ENCODE data around the gene KLHL2. TPM values are rescaled to one million over a fixed set of nuclear protein-coding genes. Genes with fewer than 3 reads are reported as not detected.

KLHL2 gene
- total RNA-seq, 2 experiments from 2014 or later, result 27.9 to 33.8 TPM

- intact Hi-C loops (cut with micrococcal nuclease; ENCODE audit: unreplicated experiment), result loop anchor here (1.0 to 10.0 kb wide), 4 partner anchors 120 to 382 kb away; partner anchors contain the start of genes KLHL2 and TMEM192
- peak overlapping the region; percentile 88 for H2AFZ ChIP-seq (ENCODE audit: low read length)
- H3K4me3 ChIP-seq (ENCODE audit: low read depth, low read length, poor library complexity, severe bottlenecking), result peak overlapping the region; percentile 90
- peak overlapping the region; percentile 64 for H3K27ac ChIP-seq (ENCODE audit: low read depth, low read length, poor library complexity, severe bottlenecking)
- peaks cover 42% of the 10 kb centered on the region for H3K79me2 ChIP-seq (ENCODE audit: insufficient read depth, low read depth, low read length)
- peak; percentile 62 for DNase-seq (ENCODE audit: low spot score)
- peak overlapping the region; percentile 90 for H3K4me2 ChIP-seq (ENCODE audit: low read length)
- H4K20me1 ChIP-seq (ENCODE audit: insufficient read depth, low read length), result peaks cover 23% of the 10 kb centered on the region
- peaks cover 6% of the 10 kb centered on the region; the same call in 1 of the 2 replicates for H3K9me3 ChIP-seq (ENCODE audit: low read length)
- H3K9me2 ChIP-seq (ENCODE audit: insufficient read depth, low read length), result no peaks in the 10 kb centered on the region
- TSS peak; percentile 97 for BruUV-seq (replicated peaks)
- no peak for TF ChIP-seq CTCF (conservative IDR thresholded peaks at IDR 0.05; ENCODE audit: low read length)
- no peak for TF ChIP-seq EZH2phosphoT487 (IDR thresholded peaks at IDR 0.05; ENCODE audit: borderline replicate concordance, low read depth, low read length)
- peaks cover 47% of the 10 kb centered on the region for H3K36me3 ChIP-seq (ENCODE audit: insufficient read depth, low read length)
- ChIA-PET CTCF (ENCODE audit: unreplicated experiment) (interaction anchor here (1.4 kb wide), 1 partner anchor 196 kb away, joined by 5 read pairs; no protein-coding TSS in a partner anchor), POLR2A (interaction anchor here (0.6 to 1.6 kb wide), 12 partner anchors 9 to 593 kb away, joined by 3 to 7 read pairs (median 4); no protein-coding TSS in a partner anchor)
- peaks cover 40% of the 10 kb centered on the region for H3K4me1 ChIP-seq (ENCODE audit: insufficient read depth, low read length, poor library complexity, severe bottlenecking)
Observed at GRCh38 chr4:165326831-165327210, 119.5 kb downstream of the KLHL2 start.

GRCh38 chr4:165327211-165328100 lies 120.1 kb downstream of the KLHL2 start, which contains the start of gene MSMO1:
Gene MSMO1, plus strand, starts transcription at chr4:165327669. Its CDS starts 5,702 bp downstream, at chr4:165333371.
- ChIA-PET CTCF (ENCODE audit: unreplicated experiment) (interaction anchor here (1.3 to 1.4 kb wide), 2 partner anchors 18 to 197 kb away, joined by 4 to 5 read pairs; no protein-coding TSS in a partner anchor), POLR2A (interaction anchor here (0.6 to 1.6 kb wide), 13 partner anchors 9 to 635 kb away, joined by 3 to 7 read pairs (median 4); no protein-coding TSS in a partner anchor)
- intact Hi-C loops (cut with micrococcal nuclease; ENCODE audit: unreplicated experiment), result loop anchor here (1.0 to 10.0 kb wide), 4 partner anchors 120 to 383 kb away; partner anchors contain the start of genes KLHL2 and TMEM192
- TF ChIP-seq CTCF (conservative IDR thresholded peaks at IDR 0.05; ENCODE audit: low read length), result no peak
- TF ChIP-seq EZH2phosphoT487 (IDR thresholded peaks at IDR 0.05; ENCODE audit: borderline replicate concordance, low read depth, low read length), result no peak
- DNase-seq (ENCODE audit: low spot score), result peak; percentile 99
- Histone ChIP-seq H4K20me1 (ENCODE audit: insufficient read depth, low read length) (peaks cover 29% of the 10 kb centered on the region), H3K9me3 (ENCODE audit: low read length) (peaks cover 6% of the 10 kb centered on the region; the same call in 1 of the 2 replicates), H3K27ac (ENCODE audit: low read depth, low read length, poor library complexity, severe bottlenecking) (peak within 1 kb of the TSS; percentile 73), H3K36me3 (ENCODE audit: insufficient read depth, low read length) (peaks cover 54% of the 10 kb centered on the region), H3K9me2 (ENCODE audit: insufficient read depth, low read length) (no peaks in the 10 kb centered on the region), H3K79me2 (ENCODE audit: insufficient read depth, low read depth, low read length) (peaks cover 49% of the 10 kb centered on the region), H3K4me2 (ENCODE audit: low read length) (peak within 1 kb of the TSS; percentile 98), H3K4me3 (ENCODE audit: low read depth, low read length, poor library complexity, severe bottlenecking) (peak within 1 kb of the TSS; percentile 90), H2AFZ (ENCODE audit: low read length) (peak within 1 kb of the TSS; percentile 88), H3K4me1 (ENCODE audit: insufficient read depth, low read length, poor library complexity, severe bottlenecking) (peaks cover 46% of the 10 kb centered on the region)
- no TSS peak for BruUV-seq (replicated peaks)

Measured in OCI-LY7 (cell line).